PC-9 (cell line): ENCODE data around the gene ELMO1.

Experiments
- EZH2 ChIP-seq: fragments of 200-600 bp; sonication (generic); IDR thresholded peaks from 2 replicates; pipeline ENCODE4 v1.8.0; 2017; ENCODE audit warnings: antibody characterized with exemption, low read depth
- TF ChIP-seq, protein P1 (sequence below): fragments of 200-600 bp; sonication (generic); conservative IDR thresholded peaks from 2 replicates; pipeline ENCODE4 v1.6.1; 2017; ENCODE audit warnings: mixed run types, antibody characterized with exemption, mild to moderate bottlenecking, moderate library complexity

DNA sequence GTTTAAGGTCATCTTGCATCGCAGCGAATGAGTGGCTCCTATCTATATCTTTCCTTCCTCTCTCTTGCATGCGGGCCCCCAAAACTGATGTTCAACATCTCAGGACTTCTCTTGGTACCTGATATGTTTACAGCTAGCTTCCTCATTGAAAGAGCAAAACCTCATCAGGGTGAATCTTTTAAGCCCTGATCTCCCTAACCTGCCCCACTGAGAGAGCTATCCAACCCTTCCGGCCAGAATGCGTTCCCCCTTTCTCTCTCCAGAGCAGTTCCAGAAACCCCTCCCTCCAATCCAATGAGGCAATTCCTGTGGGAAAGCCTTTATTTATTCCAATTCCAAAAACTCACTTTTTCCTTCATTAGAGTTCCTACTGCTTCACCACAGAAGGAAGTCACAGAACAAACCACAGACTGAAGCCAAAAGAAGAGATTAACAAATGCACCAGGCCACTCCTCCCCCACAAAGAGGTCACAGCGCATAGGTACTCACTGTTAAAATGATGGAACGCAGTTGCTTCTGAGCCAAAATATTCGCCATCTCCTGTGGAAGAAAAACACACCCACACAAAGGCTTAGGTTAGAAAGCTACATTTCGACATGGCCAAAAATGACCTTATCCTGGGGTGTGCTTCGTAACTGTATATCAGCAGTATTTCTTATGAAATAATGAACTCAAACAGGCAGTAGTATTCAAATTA lies 232.4 kb downstream of the ELMO1 start:
- TF ChIP-seq, protein P1, sequence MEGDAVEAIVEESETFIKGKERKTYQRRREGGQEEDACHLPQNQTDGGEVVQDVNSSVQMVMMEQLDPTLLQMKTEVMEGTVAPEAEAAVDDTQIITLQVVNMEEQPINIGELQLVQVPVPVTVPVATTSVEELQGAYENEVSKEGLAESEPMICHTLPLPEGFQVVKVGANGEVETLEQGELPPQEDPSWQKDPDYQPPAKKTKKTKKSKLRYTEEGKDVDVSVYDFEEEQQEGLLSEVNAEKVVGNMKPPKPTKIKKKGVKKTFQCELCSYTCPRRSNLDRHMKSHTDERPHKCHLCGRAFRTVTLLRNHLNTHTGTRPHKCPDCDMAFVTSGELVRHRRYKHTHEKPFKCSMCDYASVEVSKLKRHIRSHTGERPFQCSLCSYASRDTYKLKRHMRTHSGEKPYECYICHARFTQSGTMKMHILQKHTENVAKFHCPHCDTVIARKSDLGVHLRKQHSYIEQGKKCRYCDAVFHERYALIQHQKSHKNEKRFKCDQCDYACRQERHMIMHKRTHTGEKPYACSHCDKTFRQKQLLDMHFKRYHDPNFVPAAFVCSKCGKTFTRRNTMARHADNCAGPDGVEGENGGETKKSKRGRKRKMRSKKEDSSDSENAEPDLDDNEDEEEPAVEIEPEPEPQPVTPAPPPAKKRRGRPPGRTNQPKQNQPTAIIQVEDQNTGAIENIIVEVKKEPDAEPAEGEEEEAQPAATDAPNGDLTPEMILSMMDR, result no peak
- no peak for TF ChIP-seq EZH2
